GM12892 (cell line): ENCODE measurements around the gene PODXL.

Experiments
- DNase-seq: peaks from one replicate; pipeline ENCODE4 v3.0.0; 2011; ENCODE audit not compliant: insufficient read length
- FAIRE-seq: peaks from 2 replicates; lab custom pipeline; 2011; peaks lifted over from hg19 to GRCh38; lab: Jason Lieb, UNC
- POLR2A ChIP-seq: IDR thresholded peaks from 2 replicates; pipeline ENCODE4 v1.6.1; 2011; ENCODE audit warnings: low read depth, low read length, control low read depth
- POLR2AphosphoS5 ChIP-seq: IDR thresholded peaks from 2 replicates; pipeline ENCODE4 v1.6.1; 2011; ENCODE audit warnings: low read depth, low read length, control low read depth
- TAF1 ChIP-seq: IDR thresholded peaks from 2 replicates; pipeline ENCODE4 v1.6.1; 2011; ENCODE audit warnings: low read depth, mild to moderate bottlenecking, control low read depth, low read length, borderline replicate concordance

PODXL gene

DNA sequence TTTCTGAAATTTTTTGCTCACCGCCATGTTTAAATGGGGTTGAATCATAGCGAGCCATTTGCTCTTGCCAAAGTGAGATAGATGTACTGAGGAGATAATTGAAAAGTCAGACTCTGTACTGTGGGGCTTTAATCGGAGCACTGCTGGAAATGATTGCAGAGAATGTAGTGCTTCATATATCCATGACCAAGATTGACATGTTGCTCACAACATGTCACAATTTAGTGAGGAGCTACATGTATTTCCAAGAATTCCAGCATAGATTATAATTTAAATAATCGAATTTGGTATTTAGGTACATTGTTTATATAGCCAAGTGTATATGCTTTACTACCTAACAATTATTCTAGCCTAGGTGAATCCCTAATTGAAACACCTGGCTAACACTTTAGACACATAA, 66.5 kb downstream of the PODXL start:
- FAIRE-seq, result no peak
- TF ChIP-seq POLR2A (no peak), TAF1 (no peak), POLR2AphosphoS5 (no peak)
- no peak for DNase-seq

DNA sequence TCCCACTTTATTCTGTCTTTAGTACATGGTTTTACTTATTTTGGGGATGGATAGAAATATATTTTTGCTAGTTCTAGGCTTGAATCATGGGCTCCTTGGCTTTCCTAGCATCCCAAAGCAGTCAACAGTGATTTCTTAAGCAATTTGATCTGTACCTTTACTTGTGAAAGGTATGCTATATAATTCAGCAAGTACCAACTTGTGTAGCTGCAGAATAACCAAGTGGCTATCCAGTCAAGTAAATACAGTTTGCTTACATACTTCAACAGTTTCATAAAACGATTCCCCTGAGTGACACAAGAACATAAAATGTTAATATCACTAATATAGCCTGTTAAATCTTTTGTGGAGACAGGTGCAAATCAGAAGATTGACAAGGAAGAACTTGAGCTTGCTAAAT, 67.2 kb downstream of the PODXL start:
- TF ChIP-seq TAF1 (no peak), POLR2A (no peak), POLR2AphosphoS5 (no peak)
- FAIRE-seq, result no peak

DNA sequence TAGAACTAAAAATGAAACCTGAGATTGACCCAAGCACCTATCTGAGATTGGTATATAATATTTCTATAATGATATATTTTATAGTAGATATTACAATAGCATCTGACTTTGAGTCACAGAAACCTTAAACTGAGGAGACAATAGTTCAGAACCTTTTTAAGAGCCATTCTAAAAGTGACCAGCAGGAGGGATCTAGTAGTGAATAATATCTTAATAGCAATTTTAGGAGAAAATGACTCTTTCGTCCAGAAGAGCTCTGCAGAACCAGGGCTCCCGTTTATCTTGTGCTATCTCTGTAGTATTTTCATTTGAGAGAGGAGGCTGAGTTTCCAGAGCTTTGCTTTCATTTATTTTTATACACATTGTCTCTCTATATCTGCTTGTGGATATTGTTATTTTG, 68.1 kb downstream of the PODXL start:
- no peak for TF ChIP-seq TAF1
- no peak for TF ChIP-seq POLR2A
- TF ChIP-seq POLR2AphosphoS5, result no peak
- DNase-seq, result no peak
- no peak for FAIRE-seq

More for the DNA sequence above, 67.2 kb downstream of the PODXL start:
- no peak for DNase-seq

DNA sequence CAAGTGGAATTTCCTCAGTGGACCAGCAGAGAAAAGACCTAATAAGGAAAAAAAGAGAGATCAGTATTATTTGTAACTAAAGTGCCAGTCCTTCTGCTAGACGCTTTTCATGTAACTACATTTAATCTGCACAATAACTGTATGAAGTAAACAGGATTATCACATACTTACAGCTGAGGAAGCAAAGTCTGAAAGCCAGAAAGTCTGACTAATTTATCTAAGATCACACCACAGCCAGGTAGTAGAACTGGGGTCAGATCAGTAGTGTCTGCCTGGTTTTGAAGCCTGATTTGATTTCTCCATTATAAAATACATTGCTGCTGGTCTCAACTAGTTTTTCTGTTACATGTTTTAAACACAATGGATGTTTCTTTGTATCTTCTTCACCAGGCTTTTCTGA, 69.2 kb downstream of the PODXL start:
- no peak for FAIRE-seq

DNA sequence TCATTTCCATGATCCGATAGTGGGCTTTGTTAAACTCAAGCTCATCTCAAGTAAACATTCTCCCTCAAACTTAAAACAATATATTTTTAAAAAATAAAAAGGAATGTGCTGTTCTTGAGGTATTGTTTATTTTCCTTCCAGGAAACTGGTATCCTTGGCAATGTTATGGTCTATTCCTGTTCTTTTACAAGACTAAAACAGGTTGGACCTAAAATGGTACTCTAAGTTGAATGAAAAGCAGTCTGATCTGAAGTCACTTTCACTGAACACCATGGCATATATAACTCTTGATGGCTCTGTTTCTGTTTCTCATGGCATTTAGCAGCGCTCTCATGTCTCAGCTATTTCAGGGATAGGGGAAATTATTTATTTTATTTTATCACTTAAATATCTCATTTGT, 70.1 kb downstream of the PODXL start:
- TF ChIP-seq TAF1 (no peak), POLR2AphosphoS5 (no peak), POLR2A (no peak)
- no peak for DNase-seq
- no peak for FAIRE-seq

More for the DNA sequence above, 69.2 kb downstream of the PODXL start:
- no peak for DNase-seq
- TF ChIP-seq POLR2AphosphoS5, result no peak
- no peak for TF ChIP-seq TAF1
- TF ChIP-seq POLR2A, result no peak

DNA sequence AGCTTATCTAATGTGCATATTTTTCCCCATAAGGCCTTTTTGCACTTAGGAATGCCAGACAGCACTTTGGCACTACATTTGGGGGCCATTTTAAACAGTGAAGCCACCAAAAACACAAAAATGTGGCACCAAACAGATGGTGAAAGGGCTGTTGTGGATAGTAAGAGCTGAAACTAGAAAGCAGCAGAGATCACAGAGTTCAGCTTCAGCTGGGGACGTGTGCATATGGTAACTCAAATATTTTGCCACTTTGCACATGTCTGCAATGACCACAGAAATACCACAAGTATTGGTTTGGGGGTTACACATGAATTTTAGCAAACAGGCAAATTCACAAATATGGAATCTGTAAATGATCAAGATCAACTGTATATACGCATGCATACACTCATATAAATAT, 72.8 kb downstream of the PODXL start:
- DNase-seq (no peak), FAIRE-seq (no peak)
- TF ChIP-seq POLR2A, result no peak
- no peak for TF ChIP-seq TAF1
- no peak for TF ChIP-seq POLR2AphosphoS5

DNA sequence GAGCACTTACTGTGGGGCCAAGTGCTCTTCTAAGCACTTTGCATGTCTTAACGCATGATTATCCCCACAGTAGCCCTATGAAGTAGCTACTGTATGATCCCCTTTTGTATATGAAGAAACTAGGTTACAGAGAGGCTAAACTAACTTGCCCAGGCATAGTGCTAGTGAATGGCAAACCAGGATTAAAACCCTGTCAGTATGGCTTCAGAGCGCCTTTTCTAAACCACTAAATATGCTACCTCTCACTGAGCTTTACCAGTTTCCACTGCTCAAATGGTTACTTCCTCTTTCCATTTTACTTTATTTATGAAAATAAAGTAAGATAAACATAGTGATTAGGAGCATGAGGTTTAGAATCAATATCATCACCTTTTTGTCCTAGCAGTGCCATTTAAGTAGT, 73.6 kb downstream of the PODXL start:
- TF ChIP-seq POLR2A, result no peak
- TF ChIP-seq TAF1, result no peak
- TF ChIP-seq POLR2AphosphoS5, result no peak
- FAIRE-seq (no peak), DNase-seq (no peak)

DNA sequence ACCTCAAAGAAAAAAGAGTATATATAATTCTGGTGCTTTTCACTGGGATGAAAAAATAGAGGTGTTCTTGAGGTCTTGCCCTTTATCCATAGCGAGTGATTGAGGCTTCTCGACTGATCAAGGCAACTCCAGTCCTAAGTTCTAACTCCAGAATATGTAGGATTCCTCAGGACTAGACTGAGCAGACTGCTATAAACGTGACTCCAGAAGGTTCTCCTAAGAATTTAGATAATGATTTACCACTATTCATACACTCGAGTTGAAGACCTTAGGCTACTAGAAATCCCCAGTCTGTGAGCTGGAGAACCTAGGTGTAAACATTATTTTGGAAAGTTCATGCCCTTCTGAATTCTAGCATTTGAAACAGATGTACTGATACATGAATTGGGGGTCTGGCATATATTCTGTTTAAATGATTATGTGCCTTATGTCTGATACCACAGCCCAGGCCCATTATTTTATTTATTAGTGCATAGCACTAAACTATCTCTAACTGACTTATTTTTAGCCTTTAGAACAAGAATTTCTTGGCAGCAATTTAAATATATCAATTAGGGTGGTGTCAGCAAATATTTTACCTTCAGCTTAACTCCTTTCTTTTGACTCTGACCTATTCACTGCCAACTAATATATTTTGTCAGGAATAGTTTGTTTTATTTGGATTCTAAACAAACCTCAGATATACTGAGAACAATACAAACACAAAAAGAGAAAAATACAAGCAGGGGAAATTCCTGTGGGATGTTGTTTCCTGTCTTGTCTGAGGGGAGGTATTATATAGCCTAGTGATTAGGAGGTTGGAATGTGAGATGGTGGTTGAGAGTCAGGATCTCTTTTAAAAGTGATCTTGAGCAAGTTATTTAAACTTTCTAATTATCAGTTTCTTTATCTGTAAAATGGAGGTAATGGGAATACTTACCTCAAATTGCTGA, 75.8 kb downstream of the PODXL start:
- DNase-seq (no peak), FAIRE-seq (no peak)
- no peak for TF ChIP-seq POLR2A
- TF ChIP-seq TAF1, result no peak
- no peak for TF ChIP-seq POLR2AphosphoS5

DNA sequence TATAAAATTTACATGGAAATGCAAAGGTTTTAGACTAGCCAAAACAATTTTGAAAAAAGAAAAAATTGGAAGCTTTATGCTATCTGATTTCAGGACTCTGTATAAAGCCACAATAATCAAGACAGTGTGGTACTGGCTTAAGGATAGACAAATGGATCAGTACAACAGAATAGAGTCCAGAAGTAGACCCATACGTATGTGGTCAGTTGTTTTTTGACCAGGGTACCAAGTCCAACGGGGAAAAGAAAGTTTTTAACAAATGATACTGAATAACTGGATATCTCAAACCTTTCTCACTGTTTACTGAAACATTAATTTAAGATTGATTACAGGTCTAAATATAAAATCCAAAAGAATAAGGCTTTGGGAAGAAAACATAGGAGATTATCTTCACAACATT, 79.7 kb downstream of the PODXL start:
- TF ChIP-seq POLR2AphosphoS5 (no peak), TAF1 (no peak), POLR2A (no peak)
- FAIRE-seq, result no peak
- no peak for DNase-seq

DNA sequence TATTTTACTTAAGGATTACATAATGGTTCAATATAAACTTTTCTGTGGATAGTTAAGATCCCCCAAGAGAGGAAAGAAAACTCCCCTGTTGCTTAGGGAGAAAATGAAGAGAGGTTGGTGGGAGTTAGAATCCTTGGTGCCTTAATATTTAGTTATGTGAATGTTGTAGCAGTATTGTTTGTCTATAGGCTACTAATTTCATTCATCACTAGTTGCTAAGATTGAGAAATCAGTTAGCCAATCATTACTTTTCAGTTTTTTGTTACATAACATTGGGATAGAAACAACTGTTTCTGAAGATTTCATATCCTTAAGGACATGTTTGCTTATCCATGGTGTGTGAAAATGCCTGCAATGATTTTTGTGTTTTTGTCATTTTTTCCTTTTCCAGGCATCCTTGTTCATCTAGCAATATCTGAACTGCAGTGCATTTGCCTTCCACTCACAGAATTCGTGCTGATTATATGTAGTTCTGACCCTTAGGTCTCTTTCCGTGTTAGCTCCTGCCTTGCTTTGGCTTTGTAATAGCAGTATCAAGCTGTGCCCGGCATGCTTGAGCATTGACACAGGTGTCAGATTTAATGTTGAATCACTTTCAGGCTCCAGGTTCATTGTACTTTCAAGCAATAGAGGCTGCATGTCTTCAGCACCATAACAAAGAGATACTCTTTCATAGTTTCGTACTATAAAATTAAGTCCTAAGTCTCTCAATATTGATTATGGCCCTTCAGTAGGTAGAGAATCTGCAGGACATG, 85.0 kb downstream of the PODXL start:
- no peak for TF ChIP-seq POLR2A
- no peak for TF ChIP-seq TAF1
- TF ChIP-seq POLR2AphosphoS5, result no peak
- DNase-seq, result no peak
- FAIRE-seq, result no peak

DNA sequence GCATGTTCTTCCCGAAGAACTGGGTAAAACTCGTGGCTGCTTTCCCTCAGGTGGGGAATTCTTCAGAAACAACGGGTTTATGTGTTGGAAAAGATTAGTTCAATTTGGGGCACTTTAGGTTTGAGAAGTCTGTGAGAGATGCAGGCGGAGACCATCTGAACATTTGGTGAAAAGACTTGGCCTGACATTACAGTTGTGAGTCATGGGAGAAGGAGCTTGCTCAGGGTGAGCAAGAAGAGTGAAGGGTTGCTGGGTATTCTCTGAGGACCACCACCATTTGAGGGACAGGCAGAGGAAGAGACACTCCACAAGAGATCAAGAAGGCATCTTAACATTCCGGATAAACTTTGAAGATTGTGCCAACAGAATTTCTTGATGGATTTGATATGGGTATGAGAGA, 88.6 kb downstream of the PODXL start:
- no peak for FAIRE-seq

More for the DNA sequence above, 88.6 kb downstream of the PODXL start:
- TF ChIP-seq POLR2AphosphoS5, result no peak
- TF ChIP-seq TAF1, result no peak
- no peak for TF ChIP-seq POLR2A
- no peak for DNase-seq
